ENCODE results near the gene TMPRSS11D. TPM values are rescaled to one million over a fixed set of nuclear protein-coding genes. Genes with fewer than 3 reads are reported as not detected.

Gene TMPRSS11D
- total RNA-seq, 1 donor from 2014 or later = not detected

DNA sequence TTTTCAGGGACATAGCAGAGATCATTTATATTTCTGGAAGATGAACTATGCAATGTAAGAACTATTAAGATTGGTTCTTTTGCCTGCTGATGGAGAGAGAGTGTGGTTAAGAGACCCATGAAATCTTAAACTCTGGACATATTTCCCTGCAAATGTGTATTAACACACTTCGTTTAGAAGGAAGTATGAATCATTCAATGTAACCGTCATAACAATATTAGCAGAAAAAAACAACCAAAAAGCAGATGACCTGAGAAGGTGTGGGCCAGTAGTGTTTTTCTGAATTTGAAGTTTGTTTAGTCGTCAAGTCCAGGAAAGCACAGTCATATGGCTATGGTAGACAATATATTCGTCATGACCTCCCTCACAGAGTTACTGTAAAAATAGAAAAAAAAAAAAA is 2.5 kb upstream of the TMPRSS11D start:
- DNase-seq (ENCODE audit: low read depth) = peak; percentile 28

DNA sequence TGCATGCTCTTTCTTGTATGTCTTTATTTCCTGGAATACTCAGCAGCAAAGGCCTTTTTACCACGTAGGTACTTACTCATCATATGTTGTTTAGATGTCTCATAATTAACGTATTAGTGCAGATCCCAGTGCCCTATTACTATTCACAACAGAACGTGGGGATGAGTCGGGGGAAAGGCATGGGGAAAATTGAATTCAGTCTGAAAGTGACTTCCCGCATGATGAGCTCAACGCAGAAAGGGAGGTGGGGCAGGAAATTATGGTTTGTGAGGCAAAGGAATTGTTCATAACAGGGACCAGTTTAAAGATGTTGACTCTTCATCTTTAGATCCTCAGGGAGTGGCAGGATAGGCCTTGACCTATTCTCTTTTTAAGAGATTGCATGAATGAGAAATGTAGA is 2.0 kb upstream of the TMPRSS11D start:
- peak; percentile 85 for DNase-seq (ENCODE audit: low read depth)

DNA sequence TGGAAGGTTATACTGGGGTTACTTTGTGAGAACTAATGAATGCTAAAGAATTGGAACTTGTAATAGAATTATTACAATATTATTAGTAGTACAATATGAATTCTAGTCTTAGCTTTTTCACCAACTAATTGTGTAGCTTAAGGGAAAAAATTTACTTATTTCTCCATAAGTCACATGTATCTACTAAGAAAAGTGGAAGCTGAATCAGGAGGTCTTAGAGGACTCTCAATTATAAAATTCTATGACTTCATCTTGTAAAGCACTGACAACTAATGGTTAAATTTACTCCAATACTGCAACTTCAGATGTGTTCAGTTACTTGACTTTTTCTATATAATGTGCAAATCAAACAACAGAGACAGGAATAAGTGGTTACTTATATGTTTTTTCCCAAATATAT is 899 bp upstream of the TMPRSS11D start:
- no peak for DNase-seq (ENCODE audit: low read depth)

DNA sequence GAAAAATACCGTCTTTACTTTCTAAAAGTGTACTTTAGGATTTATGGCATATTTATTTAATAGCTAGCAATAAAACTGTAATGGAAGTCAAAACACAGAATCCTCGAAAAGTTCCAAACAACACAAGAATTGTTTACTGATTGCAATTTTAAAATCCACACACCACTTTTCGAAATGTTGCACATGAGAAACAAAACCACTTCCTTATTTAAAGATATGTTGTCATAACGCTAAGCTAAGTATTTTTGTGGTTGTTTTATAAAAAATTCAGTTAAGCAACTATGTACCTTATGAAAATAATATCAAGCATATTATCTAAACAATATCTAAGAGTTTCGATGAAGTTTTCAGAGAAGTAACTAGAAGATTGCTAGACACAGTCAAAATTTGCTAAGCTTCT is 344 bp downstream of the TMPRSS11D start:
- no peak for DNase-seq (ENCODE audit: low read depth)

DNA sequence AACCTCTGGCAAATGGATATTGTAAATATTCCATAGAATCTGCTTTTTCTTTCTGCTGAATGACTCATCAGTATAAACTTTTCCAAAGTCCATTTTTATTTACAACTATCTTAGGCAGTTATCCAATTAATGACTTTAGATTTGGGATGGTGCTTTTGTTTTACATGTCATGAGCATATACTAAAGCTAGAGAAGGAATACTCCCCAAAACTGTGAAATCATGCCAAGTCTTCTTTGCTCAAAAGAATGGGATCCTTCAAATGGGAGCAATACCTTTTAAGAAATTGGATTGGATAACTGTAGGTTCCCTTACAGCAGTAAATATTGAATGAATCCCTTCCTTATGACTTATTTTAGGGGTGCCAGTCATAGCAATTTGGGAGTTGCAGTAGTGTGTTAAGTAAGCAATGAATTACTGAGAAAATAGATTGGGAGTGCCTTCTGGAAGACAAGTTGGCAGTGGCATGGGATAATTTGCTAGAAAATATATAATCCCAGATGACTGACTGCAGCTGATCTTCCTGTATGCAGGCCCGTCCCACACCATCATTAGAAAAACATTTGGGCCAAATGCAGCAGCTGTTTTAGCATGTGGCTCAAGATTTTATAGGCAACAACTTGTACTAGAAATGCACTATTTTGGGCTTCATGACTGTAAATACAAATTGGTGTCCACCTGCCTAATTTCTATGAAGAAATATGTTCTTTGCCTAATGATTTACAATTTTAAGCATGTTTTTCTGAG is 2.8 kb downstream of the TMPRSS11D start:
- DNase-seq (ENCODE audit: low read depth) = no peak

DNA sequence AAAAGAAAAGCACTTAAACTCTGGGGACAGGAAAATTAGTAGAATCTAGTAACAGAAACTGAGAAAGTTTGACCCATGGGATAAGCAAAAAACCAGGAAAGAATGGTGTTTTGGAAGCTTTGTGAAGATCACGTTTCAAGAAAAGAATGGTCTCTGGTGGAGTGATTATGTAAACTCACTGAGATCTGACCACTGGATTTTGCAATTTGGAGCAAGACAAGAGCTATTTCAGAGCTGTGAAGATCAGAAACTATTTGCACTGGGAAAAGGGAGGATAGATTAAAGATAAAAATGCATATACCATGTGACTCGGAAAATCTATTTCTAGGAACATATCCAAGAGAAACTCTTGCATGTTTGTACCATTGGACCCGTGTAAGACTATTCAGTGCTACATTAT is 4.3 kb downstream of the TMPRSS11D start:
- DNase-seq (ENCODE audit: low read depth) = no peak

DNA sequence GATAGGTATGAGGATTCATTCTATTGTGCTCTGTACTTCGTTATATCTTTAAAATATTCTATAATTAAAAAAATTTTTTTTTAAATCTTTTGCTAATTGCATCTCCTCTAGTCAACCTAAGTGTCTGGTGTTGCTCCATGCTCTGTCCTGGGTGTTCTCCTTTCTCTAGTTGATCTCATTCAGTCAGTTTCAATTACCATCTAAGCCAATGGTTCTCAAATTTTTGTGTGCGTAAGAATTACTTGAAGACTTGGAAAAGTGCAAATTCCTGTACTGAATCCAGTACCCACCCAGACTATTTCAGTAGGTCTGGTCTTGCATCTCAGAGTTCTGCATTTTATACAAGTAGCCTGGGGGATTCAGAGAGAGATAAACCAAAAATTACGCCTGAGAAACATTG is 6.7 kb downstream of the TMPRSS11D start:
- DNase-seq (ENCODE audit: low read depth) = no peak

DNA sequence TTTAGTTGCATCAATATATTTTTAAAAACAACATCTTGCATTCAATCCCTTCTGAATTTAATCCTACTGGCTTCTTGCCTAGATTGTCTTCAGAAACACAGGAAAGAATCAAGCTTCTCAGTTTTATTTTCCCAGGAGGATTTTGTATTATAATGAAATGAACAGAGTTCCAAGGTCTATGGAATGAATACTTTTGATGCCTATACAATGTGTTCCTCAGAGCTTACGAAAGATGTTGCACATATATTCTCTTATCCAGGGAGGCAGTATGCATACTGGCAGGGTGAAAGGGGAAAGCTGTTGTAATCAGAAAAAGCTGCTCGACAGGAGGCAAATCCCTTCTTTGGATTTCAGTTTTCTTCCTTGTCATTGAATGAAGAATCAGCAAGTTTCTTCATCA is 8.8 kb downstream of the TMPRSS11D start:
- DNase-seq (ENCODE audit: low read depth) = no peak

DNA sequence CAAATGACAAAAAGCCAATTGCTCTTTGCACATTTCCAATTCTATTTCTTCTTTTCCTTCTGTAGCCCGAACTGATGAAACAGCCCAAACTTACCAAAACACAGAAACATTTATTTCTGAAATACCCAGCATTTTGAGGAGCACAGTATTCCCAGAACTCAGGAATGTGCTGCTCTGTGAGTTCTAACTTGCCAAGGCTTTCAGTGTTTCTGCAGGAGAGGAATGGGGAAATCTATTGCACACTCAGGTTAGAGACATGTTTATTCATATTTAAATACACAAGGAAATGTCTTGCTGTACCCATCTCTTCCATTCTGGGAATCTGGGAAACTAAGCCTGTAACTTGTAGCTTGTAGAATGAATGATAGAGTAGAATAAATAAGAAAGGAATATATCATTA is 10.7 kb downstream of the TMPRSS11D start:
- DNase-seq (ENCODE audit: low read depth) = no peak

DNA sequence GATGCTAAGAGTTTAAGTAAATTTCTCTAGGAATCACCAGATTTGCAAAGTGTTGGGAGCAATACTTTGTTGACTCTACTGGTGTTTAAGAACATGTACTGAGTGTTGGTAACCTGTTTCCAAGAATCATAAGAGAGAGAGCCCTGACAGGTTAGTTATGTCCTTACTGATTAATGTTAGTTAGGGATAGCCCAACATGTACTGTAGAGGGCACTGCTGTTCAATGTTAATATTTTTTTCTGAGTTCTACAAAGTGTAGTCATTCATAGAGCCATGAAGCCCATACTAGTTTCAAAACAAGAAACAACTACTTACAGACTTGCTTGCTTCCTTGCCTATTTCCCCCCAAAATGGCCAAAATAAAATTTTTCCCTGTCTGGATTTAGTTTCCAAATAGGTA is 11.9 kb downstream of the TMPRSS11D start:
- DNase-seq (ENCODE audit: low read depth) = peak; percentile 69

DNA sequence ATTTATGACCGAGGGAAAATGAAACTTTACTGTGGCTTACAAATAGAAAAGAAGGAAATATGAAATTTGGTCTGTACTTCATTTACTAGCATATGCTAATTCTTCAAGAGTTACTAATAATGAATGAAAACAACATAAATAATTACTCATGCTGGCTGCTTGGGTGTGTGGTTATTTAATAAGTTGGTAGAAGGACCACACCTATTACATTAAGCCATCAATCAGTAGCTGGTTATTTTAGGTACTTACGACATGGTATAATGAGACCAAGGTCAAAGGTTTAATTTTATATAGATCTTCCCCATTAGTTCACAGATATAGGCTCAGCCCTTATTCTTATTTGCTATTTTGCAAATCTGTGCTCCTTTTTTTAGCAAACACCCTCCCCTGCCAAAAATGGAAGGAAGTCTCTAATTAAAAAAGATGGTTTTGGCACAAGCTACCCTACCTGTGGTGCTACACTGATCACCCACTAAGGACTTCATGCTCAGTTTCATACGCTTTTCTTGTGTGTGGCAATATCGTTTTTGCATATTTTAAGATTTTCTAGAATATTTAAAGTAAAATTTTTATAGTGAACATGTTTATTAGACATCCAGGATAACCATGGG is 14.1 kb downstream of the TMPRSS11D start:
- DNase-seq (ENCODE audit: low read depth) = no peak

DNA sequence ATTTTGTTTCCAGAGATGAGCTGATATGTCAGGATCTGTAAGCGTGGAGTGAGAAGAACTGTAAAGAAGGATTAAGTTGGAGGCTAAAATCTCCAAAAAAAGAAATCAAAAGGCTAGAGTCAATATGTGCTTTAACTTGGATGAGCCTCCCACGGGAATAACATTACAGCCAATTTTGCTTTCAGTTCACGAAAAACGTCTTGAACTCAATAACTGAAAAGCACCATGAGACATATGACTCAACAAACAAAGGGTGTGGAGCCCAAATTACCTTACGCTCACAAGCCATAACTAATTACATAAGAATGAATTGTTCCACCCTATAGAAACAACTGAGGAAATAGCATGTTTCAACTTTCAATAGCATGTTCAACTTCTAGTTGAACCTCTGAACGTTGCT is 22.3 kb downstream of the TMPRSS11D start:
- DNase-seq (ENCODE audit: low read depth) = no peak

DNA sequence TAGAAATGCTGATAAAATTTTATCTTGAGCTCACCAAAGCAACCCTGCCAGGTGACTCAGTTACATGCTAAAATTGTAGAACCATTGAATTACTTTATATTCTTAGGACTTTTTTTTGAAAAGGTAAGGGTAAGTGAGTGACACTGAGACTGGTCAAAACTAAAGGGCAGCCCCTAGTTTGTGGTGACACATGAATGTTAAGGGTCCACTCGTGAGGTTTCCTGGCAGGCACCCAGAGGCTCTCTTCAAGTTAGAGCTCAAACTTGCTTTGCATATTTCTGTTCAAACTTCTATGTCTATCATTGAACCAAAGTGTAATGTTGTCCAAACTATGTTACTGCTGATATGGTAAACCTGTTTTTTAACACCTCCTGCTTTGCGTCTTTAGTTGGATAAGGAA is 30.5 kb downstream of the TMPRSS11D start:
- no peak for DNase-seq (ENCODE audit: low read depth)

DNA sequence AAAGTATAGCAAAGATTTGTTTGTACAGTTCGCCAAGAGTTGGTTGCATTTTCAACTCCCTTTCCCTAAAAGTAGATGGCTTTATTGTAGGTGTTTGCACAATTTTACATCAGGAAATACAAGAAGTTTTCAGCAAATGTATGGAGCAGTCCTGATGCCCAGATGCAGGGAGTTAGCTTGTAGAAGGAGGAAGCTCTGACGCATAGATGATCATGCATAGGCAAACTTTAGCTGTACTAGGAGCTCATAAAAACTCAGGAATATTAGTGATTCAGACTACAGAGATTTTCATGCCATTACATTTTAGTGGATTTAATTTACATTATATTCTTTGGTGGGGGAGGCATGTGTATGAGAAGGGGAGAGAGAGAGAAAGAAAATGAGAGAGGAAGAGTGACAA is 62.9 kb downstream of the TMPRSS11D start:
- DNase-seq (ENCODE audit: low read depth) = no peak

DNA sequence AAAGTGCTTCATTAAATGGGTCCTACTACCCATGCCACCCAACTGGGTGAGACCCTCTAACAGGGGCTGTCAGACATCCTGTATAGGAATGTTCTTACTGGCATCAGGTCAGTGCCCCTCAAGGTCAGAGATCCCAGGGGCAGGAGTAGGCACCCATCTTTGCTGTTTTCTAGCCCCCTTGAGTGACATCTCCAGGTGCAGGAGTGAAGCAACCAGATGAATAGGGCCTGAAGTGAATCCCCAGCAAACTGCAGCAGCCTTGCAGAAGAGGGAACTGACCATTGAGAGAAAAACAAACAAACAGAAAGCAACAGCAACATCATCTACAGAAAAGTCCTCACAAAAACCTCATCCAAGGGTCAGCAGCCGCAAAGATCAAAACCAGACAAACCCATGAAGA is 73.8 kb downstream of the TMPRSS11D start:
- no peak for DNase-seq (ENCODE audit: low read depth)

DNA sequence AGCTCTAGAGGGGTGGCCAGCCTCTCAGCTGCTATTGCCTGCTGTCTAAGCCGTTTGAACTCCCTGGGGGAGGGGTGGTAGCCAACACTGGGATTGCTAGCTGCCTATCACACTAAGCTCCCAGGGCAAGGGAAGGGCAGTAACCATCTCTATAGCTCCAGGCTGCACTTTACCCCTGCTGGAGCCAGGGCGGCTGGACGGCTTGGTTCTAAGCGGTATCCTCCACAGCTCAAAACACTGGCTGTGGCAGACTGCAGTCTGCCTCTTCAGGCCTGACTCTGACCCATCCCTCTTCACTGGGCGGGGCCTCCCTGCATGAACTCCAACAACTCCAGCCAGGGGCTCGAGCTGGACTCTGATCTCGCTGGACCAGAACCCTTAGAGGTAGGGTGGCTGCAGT is 74.3 kb downstream of the TMPRSS11D start:
- no peak for DNase-seq (ENCODE audit: low read depth)

DNA sequence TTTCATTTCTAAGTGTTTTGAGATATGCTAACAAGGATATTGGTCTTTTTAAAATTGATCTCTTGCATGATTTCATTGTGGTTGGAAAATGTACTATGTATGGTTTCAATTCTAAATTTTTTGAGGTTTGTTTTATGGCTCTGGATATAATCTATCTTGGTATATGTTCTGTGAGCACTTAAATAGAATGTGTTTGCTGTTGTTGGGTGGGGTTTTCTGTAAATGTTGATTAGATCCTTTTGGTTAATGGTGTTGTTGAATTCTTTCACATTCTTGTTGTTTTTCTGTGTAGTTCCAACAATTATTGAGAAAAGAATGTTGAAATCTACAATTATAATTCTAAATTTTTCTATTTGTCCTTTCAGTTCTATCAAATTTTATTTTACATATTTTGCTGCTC is 87.0 kb downstream of the TMPRSS11D start:
- DNase-seq (ENCODE audit: low read depth) = no peak

DNA sequence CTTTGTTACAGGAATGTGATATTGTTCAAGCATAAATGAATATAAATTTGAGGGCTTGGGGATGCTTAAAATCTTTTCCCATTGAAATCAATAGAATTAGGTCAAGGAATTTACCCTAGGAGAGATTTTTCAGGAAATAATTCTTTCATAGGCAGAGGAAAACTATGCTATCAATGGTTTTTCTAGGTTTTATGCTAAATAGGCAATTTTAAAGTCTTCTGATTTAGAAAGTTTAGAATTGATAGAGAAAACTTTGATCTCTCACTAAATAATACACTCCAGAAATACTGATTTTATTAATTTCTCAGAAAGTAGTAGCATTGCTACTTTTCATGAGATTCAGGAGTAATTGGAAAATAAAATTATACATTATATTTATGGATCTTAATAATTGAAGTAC is 93.1 kb downstream of the TMPRSS11D start:
- no peak for DNase-seq (ENCODE audit: low read depth)

DNA sequence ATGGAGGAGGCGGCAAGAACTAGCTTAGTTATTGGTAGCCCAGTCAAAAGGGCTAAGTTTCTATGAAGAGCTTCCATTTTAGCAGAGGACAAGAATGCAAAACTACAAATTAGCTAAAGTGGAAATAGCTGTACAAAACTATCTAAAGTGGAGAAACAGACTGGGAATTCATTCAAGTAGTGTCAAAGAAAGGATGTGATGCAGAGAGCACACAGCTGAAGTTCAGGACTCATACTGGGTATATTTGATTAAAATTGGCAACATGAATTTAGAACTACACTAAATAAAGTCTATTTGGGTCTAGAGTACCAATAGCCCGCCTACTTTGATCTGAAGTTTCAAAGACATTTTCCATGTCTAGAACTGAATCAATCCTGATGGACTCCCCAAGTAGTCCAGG is 96.5 kb downstream of the TMPRSS11D start:
- no peak for DNase-seq (ENCODE audit: low read depth)

DNA sequence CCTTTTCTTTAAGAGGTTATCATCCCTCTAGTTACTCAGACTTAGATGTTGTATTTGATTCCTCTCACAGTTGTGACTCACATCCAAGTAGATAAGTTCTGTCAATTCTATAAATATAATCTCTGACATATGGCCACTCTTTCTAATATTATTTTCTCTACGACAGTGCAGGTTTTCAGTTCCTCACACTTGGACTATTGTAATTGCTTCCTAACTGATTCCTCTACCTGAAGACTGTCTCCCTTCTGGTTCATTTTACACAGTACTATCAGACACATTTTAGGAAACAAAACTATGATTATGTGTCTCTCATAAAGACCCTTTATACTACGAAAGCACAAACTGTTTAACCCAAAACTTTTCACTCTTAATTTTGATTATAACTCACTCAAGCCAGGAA is 98.3 kb downstream of the TMPRSS11D start:
- DNase-seq (ENCODE audit: low read depth) = no peak

DNA sequence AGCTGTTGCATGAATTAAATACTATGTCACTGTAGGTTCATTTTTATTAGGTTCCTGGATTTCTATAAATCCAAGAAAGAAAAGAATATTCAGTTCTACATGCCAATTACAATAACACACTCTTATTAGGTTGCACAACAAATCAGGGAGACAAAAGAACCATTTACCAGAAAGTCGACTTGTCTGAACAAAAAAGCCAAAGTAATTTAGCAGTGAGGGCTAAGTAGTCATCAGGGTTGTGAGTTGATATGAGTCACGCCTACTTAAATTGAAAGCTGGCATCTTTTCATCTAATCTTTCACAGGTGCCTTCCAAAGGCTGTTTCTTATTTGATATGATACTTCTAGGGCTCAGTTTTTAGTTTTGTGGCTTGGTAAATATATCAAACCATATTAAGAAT is 104.2 kb downstream of the TMPRSS11D start:
- peak; percentile 32 for DNase-seq (ENCODE audit: low read depth)

DNA sequence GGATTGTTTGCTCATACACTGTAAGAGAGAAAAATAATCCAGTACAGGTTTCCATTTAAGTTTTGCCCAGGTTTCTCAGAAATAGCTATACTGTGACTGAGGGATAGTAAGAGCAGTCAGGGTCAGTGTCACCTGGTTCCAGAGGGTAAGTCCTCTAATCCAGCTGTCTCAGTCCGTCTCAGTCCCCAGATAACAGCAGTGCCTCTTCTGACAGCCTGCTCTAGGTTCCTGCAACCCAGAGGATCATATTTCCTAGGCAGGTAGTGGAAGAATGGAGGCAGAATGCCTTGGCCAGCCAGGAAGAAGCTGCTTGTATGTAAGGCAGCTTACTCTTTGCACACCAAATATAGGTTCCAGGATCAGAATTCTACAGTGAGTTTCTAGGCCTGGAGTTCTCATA is 107.1 kb downstream of the TMPRSS11D start:
- DNase-seq (ENCODE audit: low read depth) = no peak

All from renal cortical epithelial cell (primary cell).